Liver (tissue), 9 donors: Measurements from ENCODE around the gene ERN1. TPM values are rescaled to one million over a fixed set of nuclear protein-coding genes. Genes with fewer than 3 reads are reported as not detected.

Experiments used
- DNase-seq: peaks from one replicate; pipeline ENCODE4 v3.0.0-alpha.2; 2017; ENCODE audit warnings: low spot score
- H3K27ac ChIP-seq, 2 donors: one replicate each; pipeline ENCODE4 v1.7.0; 2013; ENCODE audit warnings: inconsistent platforms in 2 of 2, low read length in 2 of 2, control low read depth in 1 of 2, low read depth in 1 of 2, mild to moderate bottlenecking in 1 of 2
- H3K27me3 ChIP-seq, 4 donors: one replicate each; pipeline versions ENCODE4 v1.6.1 to v1.7.0; 2013; ENCODE audit warnings: low read length in 3 of 4, inconsistent platforms in 1 of 4, mild to moderate bottlenecking in 1 of 4, moderate library complexity in 1 of 4; ENCODE audit not compliant: control insufficient read depth in 4 of 4, insufficient read depth in 4 of 4
- H3K36me3 ChIP-seq, 4 donors: one replicate each; pipeline versions ENCODE4 v1.6.1 to v1.7.0; 2013; ENCODE audit warnings: low read length in 3 of 4, mild to moderate bottlenecking in 3 of 4, low read depth in 1 of 4, moderate library complexity in 1 of 4; ENCODE audit not compliant: control insufficient read depth in 4 of 4, insufficient read depth in 3 of 4
- H3K4me1 ChIP-seq, 4 donors: one replicate each; pipeline versions ENCODE4 v1.6.1 to v1.7.0; 2013; ENCODE audit warnings: low read length in 3 of 4, mild to moderate bottlenecking in 3 of 4, moderate library complexity in 1 of 4; ENCODE audit not compliant: control insufficient read depth in 4 of 4, insufficient read depth in 4 of 4
- H3K4me3 ChIP-seq, 3 donors: one replicate each; pipeline versions ENCODE4 v1.6.1 to v1.7.0; 2013; ENCODE audit warnings: low read length in 3 of 3, control low read depth in 1 of 3, low read depth in 1 of 3, mild to moderate bottlenecking in 1 of 3
- H3K9ac ChIP-seq, 2 donors: one replicate each; pipeline ENCODE4 v1.7.0; 2013; ENCODE audit warnings: low read length in 2 of 2, mild to moderate bottlenecking in 2 of 2, moderate library complexity in 2 of 2, control low read depth in 1 of 2, low read depth in 1 of 2
- H3K9me3 ChIP-seq, 4 donors: one replicate each; pipeline versions ENCODE4 v1.6.1 to v1.7.0; 2013; ENCODE audit warnings: low read length in 3 of 4; ENCODE audit not compliant: control insufficient read depth in 4 of 4
- CTCF ChIP-seq: fragments of 150-350 bp; IDR thresholded peaks from 2 replicates; pipeline ENCODE4 v1.5.1; 2017; ENCODE audit warnings: improper control_type of control experiment, low read depth, low read length; ENCODE audit not compliant: missing input control
- EGR1 ChIP-seq, 2 donors: IDR thresholded peaks; 2 replicates each; pipeline ENCODE4 v1.6.1; 2016 to 2018; ENCODE audit warnings: antibody characterized with exemption in 2 of 2, low read depth in 2 of 2
- FOXA1 ChIP-seq: IDR thresholded peaks from 2 replicates; pipeline ENCODE4 v1.6.1; 2016; ENCODE audit warnings: antibody characterized with exemption
- FOXA2 ChIP-seq: IDR thresholded peaks from 2 replicates; pipeline ENCODE4 v1.6.1; 2016; ENCODE audit warnings: antibody characterized with exemption
- GABPA ChIP-seq, 2 donors: IDR thresholded peaks in 1 of 2; conservative IDR thresholded peaks in 1 of 2; 2 replicates each; pipeline ENCODE4 v1.6.1; 2016; ENCODE audit warnings: antibody characterized with exemption in 2 of 2, mild to moderate bottlenecking in 1 of 2, moderate library complexity in 1 of 2
- HNF4A ChIP-seq, 2 donors: conservative IDR thresholded peaks; 2 replicates each; pipeline ENCODE4 v1.6.1; 2016; ENCODE audit warnings: antibody characterized with exemption in 2 of 2, mild to moderate bottlenecking in 2 of 2
- HNF4G ChIP-seq: IDR thresholded peaks from 2 replicates; pipeline ENCODE4 v1.6.1; 2016; ENCODE audit warnings: antibody characterized with exemption
- JUND ChIP-seq, 2 donors: IDR thresholded peaks; 2 replicates each; pipeline ENCODE4 v1.6.1; 2016; ENCODE audit warnings: antibody characterized with exemption in 2 of 2
- MAX ChIP-seq: IDR thresholded peaks from 2 replicates; pipeline ENCODE4 v1.6.1; 2016; ENCODE audit warnings: antibody characterized with exemption
- NR2F2 ChIP-seq: IDR thresholded peaks from 2 replicates; pipeline ENCODE4 v1.6.1; 2016; ENCODE audit warnings: antibody characterized with exemption
- RAD21 ChIP-seq, 2 donors: IDR thresholded peaks; 2 replicates each; pipeline ENCODE4 v1.6.1; 2016; ENCODE audit warnings: antibody characterized with exemption in 2 of 2, mild to moderate bottlenecking in 2 of 2
- REST ChIP-seq: IDR thresholded peaks from 2 replicates; pipeline ENCODE4 v1.6.1; 2016; ENCODE audit warnings: antibody characterized with exemption, mild to moderate bottlenecking
- RXRA ChIP-seq, 2 donors: IDR thresholded peaks; 2 replicates each; pipeline ENCODE4 v1.6.1; 2017 to 2018; ENCODE audit warnings: antibody characterized with exemption in 2 of 2, mild to moderate bottlenecking in 1 of 2
- SP1 ChIP-seq: IDR thresholded peaks from 2 replicates; pipeline ENCODE4 v1.6.1; 2018; ENCODE audit warnings: antibody characterized with exemption, mild to moderate bottlenecking
- TAF1 ChIP-seq: conservative IDR thresholded peaks from 2 replicates; pipeline ENCODE4 v1.6.1; 2016; ENCODE audit warnings: antibody characterized with exemption, mild to moderate bottlenecking
- YY1 ChIP-seq: IDR thresholded peaks from 2 replicates; pipeline ENCODE4 v1.6.1; 2016; ENCODE audit warnings: antibody characterized with exemption, mild to moderate bottlenecking
- WGBS: extraction: QIAGEN DNeasy Blood & Tissue Kit; methylation state at CpG from one replicate; pipeline ENCODE4 v1.1.7; 2013; 5-methylcytosine and 5-hydroxymethylcytosine counted together
- polyA plus RNA-seq, 2 donors: library from polyadenylated mRNA; stranded (reverse) in 1 of 2; unstranded in 1 of 2; fragments of 200-250 nt in 1 of 2; fragments of >200 nt in 1 of 2; fragmentation: Nextera tagmentation in 1 of 2; extraction: Ambion mirVana in 1 of 2; gene quantifications; one replicate each; pipeline versions ENCODE4 v1.2.1 to v1.2.3, GENCODE V29; 2013 to 2015
- total RNA-seq, 2 donors: library from RNA; depleted of rRNA; stranded (reverse); fragments of >200 nt; gene quantifications; one replicate each; pipeline ENCODE4 v1.2.3, GENCODE V29; 2014
- TF ChIP-seq, protein P1 (sequence below): IDR thresholded peaks from 2 replicates; pipeline ENCODE4 v1.6.1; 2016; ENCODE audit warnings: antibody characterized with exemption
- TF ChIP-seq, protein P2 (sequence below): IDR thresholded peaks from 2 replicates; pipeline ENCODE4 v1.6.1; 2016; ENCODE audit warnings: antibody characterized with exemption
- donor health status: healthy.
- donor health status: healthy.
- donor health status: healthy.
- donor health status: healthy.
- donor health status: healthy.

The ERN1 gene
- total and polyA plus RNA-seq, 4 donors = 6.3 to 35.1 (median 14.9) TPM

GRCh38 chr17:64084086-64084939 lies 45.6 kb downstream of the ERN1 start:
- Histone ChIP-seq H3K4me3 (no peak overlapping the region), H3K9me3 (no peaks in the 10 kb centered on the region), H3K36me3 (peaks cover 0 to 4% (median 1%) of the 10 kb centered on the region in 4 donors), H3K9ac (no peak overlapping the region), H3K27ac (peak overlapping the region; percentile 32 to 93), H3K4me1 (peaks cover 16 to 50% (median 29%) of the 10 kb centered on the region in 4 donors), H3K27me3 (no peaks in the 10 kb centered on the region)
- DNase-seq = no peak
- no peak for TF ChIP-seq TAF1
- TF ChIP-seq JUND (IDR thresholded peaks at IDR 0.05) = no peak
- TF ChIP-seq SP1 = peak; percentile 16
- no peak for TF ChIP-seq RXRA (IDR thresholded peaks at IDR 0.05)
- no peak for TF ChIP-seq NR2F2
- peak in 1 of 2 donors; percentile 48 for TF ChIP-seq HNF4A (conservative IDR thresholded peaks at IDR 0.05)
- no peak for TF ChIP-seq RAD21 (IDR thresholded peaks at IDR 0.05)
- TF ChIP-seq, protein P1, sequence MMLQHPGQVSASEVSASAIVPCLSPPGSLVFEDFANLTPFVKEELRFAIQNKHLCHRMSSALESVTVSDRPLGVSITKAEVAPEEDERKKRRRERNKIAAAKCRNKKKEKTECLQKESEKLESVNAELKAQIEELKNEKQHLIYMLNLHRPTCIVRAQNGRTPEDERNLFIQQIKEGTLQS = no peak
- 63% methylated on average over 10 of the region's 10 CpGs for WGBS

- Histone ChIP-seq H3K27me3 (no peaks in the 10 kb centered on the region), H3K27ac (peak overlapping the region; percentile 62 to 93), H3K9ac (peak overlapping the region in 1 of 2 donors; percentile 34), H3K36me3 (peaks cover 0 to 10% (median 1%) of the 10 kb centered on the region in 4 donors), H3K4me3 (no peak overlapping the region), H3K4me1 (peaks cover 16 to 50% (median 29%) of the 10 kb centered on the region in 4 donors), H3K9me3 (no peaks in the 10 kb centered on the region)
- WGBS = 64% methylated on average over 4 of the region's 4 CpGs
- TF ChIP-seq RXRA (IDR thresholded peaks at IDR 0.05) = no peak
- TF ChIP-seq EGR1 (IDR thresholded peaks at IDR 0.05; ENCODE audit: low read depth in 2 of 2) = no peak
- TF ChIP-seq JUND (IDR thresholded peaks at IDR 0.05) = no peak
- TF ChIP-seq YY1 = no peak
- TF ChIP-seq FOXA2 = no peak
- TF ChIP-seq FOXA1 = no peak
- TF ChIP-seq, protein P2, sequence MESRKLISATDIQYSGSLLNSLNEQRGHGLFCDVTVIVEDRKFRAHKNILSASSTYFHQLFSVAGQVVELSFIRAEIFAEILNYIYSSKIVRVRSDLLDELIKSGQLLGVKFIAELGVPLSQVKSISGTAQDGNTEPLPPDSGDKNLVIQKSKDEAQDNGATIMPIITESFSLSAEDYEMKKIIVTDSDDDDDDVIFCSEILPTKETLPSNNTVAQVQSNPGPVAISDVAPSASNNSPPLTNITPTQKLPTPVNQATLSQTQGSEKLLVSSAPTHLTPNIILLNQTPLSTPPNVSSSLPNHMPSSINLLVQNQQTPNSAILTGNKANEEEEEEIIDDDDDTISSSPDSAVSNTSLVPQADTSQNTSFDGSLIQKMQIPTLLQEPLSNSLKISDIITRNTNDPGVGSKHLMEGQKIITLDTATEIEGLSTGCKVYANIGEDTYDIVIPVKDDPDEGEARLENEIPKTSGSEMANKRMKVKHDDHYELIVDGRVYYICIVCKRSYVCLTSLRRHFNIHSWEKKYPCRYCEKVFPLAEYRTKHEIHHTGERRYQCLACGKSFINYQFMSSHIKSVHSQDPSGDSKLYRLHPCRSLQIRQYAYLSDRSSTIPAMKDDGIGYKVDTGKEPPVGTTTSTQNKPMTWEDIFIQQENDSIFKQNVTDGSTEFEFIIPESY = no peak
- TF ChIP-seq HNF4G = no peak
- no peak for TF ChIP-seq NR2F2
- TF ChIP-seq HNF4A (conservative IDR thresholded peaks at IDR 0.05) = no peak
- TF ChIP-seq SP1 = no peak
- TF ChIP-seq CTCF = no peak
- TF ChIP-seq TAF1 = no peak
- no peak for TF ChIP-seq MAX
- TF ChIP-seq GABPA (IDR thresholded peaks at IDR 0.05 in 1 of 2, conservative IDR thresholded peaks at IDR 0.05 in 1 of 2) = no peak
- TF ChIP-seq REST = no peak
- no peak for TF ChIP-seq RAD21 (IDR thresholded peaks at IDR 0.05)
- TF ChIP-seq, protein P1 = no peak
- DNase-seq = no peak
Observed at GRCh38 chr17:64083563-64084085, 46.3 kb downstream of the ERN1 start.
